ENCODE results near the gene SLC6A12.

The SLC6A12 gene

GRCh38 chr12:168763-169525 lies 45.0 kb downstream of the SLC6A12 start:
- no peak overlapping the region for H3K4me3 ChIP-seq
- no peak overlapping the region for H3K27ac ChIP-seq
- intact Hi-C loops (cut with DNase I; ENCODE audit: low total_unique reads): no loop called here
- H3K36me3 ChIP-seq: no peaks in the 10 kb centered on the region
- no peaks in the 10 kb centered on the region for H3K4me1 ChIP-seq
- peaks cover 0 to 64% of the 10 kb centered on the region in 2 donors for H3K27me3 ChIP-seq
- H3K9me3 ChIP-seq: no peaks in the 10 kb centered on the region
- no peak for DNase-seq
- TF ChIP-seq CTCF (IDR thresholded peaks at IDR 0.05): no peak

GRCh38 chr12:167959-168600 lies 45.9 kb downstream of the SLC6A12 start:
- Histone ChIP-seq H3K27ac (no peak overlapping the region), H3K4me3 (no peak overlapping the region), H3K27me3 (peaks cover 0 to 63% of the 10 kb centered on the region in 2 donors), H3K9me3 (no peaks in the 10 kb centered on the region), H3K4me1 (no peaks in the 10 kb centered on the region), H3K36me3 (no peaks in the 10 kb centered on the region)
- DNase-seq: no peak
- TF ChIP-seq CTCF (IDR thresholded peaks at IDR 0.05): no peak
- intact Hi-C loops (cut with DNase I; ENCODE audit: low total_unique reads): no loop called here

- H3K9me3 ChIP-seq: no peaks in the 10 kb centered on the region
- no peak overlapping the region for H3K4me3 ChIP-seq
- H3K27me3 ChIP-seq: peaks cover 0 to 55% of the 10 kb centered on the region in 2 donors
- no peak overlapping the region for H3K27ac ChIP-seq
- no peak for DNase-seq
- TF ChIP-seq CTCF (IDR thresholded peaks at IDR 0.05): no peak
- no peaks in the 10 kb centered on the region for H3K4me1 ChIP-seq
- intact Hi-C loops (cut with DNase I; ENCODE audit: low total_unique reads): no loop called here
- no peaks in the 10 kb centered on the region for H3K36me3 ChIP-seq
Measured at GRCh38 chr12:166425-167075, 47.4 kb downstream of the SLC6A12 start.

- Histone ChIP-seq H3K27me3 (peaks cover 0 to 48% of the 10 kb centered on the region in 2 donors), H3K9me3 (no peaks in the 10 kb centered on the region), H3K27ac (no peak overlapping the region), H3K4me3 (no peak overlapping the region), H3K36me3 (no peaks in the 10 kb centered on the region), H3K4me1 (no peaks in the 10 kb centered on the region)
- TF ChIP-seq CTCF (IDR thresholded peaks at IDR 0.05): no peak
- intact Hi-C loops (cut with DNase I; ENCODE audit: low total_unique reads): no loop called here
- no peak for DNase-seq
Measured at GRCh38 chr12:165862-166368, 48.0 kb downstream of the SLC6A12 start.

- TF ChIP-seq CTCF (IDR thresholded peaks at IDR 0.05): no peak
- H3K9me3 ChIP-seq: no peaks in the 10 kb centered on the region
- DNase-seq: no peak
- H3K27me3 ChIP-seq: peaks cover 0 to 36% of the 10 kb centered on the region in 2 donors
- no peak overlapping the region for H3K4me3 ChIP-seq
- H3K27ac ChIP-seq: no peak overlapping the region
- no peaks in the 10 kb centered on the region for H3K36me3 ChIP-seq
- no peaks in the 10 kb centered on the region for H3K4me1 ChIP-seq
- intact Hi-C loops (cut with DNase I; ENCODE audit: low total_unique reads): no loop called here
Measured at GRCh38 chr12:164207-164606, 49.8 kb downstream of the SLC6A12 start.
